H9 (cell line): ENCODE results near the gene GPLD1. TPM values are rescaled to one million over a fixed set of nuclear protein-coding genes. Genes with fewer than 3 reads are reported as not detected.

Experiments
- DNase-seq: peaks from one replicate; pipeline ENCODE4 v3.0.0-alpha.2; 2017
- H2AFZ ChIP-seq: one replicate; pipeline ENCODE4 v1.6.1; 2013; ENCODE audit warnings: mild to moderate bottlenecking, low read length, control low read depth, moderate library complexity
- H2AK5ac ChIP-seq: 2 replicates; pipeline ENCODE4 v1.6.1; 2013; ENCODE audit warnings: low read length, control low read depth, mixed read lengths; ENCODE audit not compliant: insufficient read length
- H2BK120ac ChIP-seq: one replicate; pipeline ENCODE4 v1.6.1; 2013; ENCODE audit warnings: low read depth, mild to moderate bottlenecking, low read length, control low read depth, inconsistent platforms; ENCODE audit not compliant: poor library complexity, severe bottlenecking
- H2BK12ac ChIP-seq: 2 replicates; pipeline ENCODE4 v1.6.1; 2013; ENCODE audit warnings: low read length, control low read depth, mixed read lengths, low read depth; ENCODE audit not compliant: insufficient read length
- H2BK15ac ChIP-seq: 2 replicates; pipeline ENCODE4 v1.6.1; 2013; ENCODE audit warnings: low read depth, low read length, control low read depth
- H2BK20ac ChIP-seq: one replicate; pipeline ENCODE4 v1.6.1; 2013; ENCODE audit warnings: low read depth, mild to moderate bottlenecking, low read length, control low read depth, inconsistent platforms; ENCODE audit not compliant: poor library complexity, severe bottlenecking
- H2BK5ac ChIP-seq: 2 replicates; pipeline ENCODE4 v1.6.1; 2013; ENCODE audit warnings: low read length, control low read depth, mixed read lengths; ENCODE audit not compliant: insufficient read length
- H3K14ac ChIP-seq: 2 replicates; pipeline ENCODE4 v1.6.1; 2013; ENCODE audit warnings: low read length, control low read depth; ENCODE audit not compliant: insufficient read depth
- H3K18ac ChIP-seq: 2 replicates; pipeline ENCODE4 v1.6.1; 2013; ENCODE audit warnings: low read depth, mild to moderate bottlenecking, mixed read lengths, low read length, control low read depth; ENCODE audit not compliant: insufficient read length
- H3K23ac ChIP-seq: 2 replicates; pipeline ENCODE4 v1.6.1; 2013; ENCODE audit warnings: low read length, control low read depth, mixed read lengths, low read depth; ENCODE audit not compliant: insufficient read length
- H3K23me2 ChIP-seq: 2 replicates; pipeline ENCODE4 v1.6.1; 2013; ENCODE audit warnings: low read depth, mild to moderate bottlenecking, mixed read lengths, low read length, control low read depth; ENCODE audit not compliant: insufficient read length, poor library complexity, severe bottlenecking
- H3K27ac ChIP-seq: 2 replicates; pipeline ENCODE4 v1.5.1; 2013; ENCODE audit warnings: low read length, control low read depth, mixed read lengths, low read depth; ENCODE audit not compliant: insufficient read length
- H3K27me3 ChIP-seq: 2 replicates; pipeline ENCODE4 v1.6.1; 2013; ENCODE audit warnings: low read length, control low read depth, inconsistent platforms; ENCODE audit not compliant: insufficient read depth
- H3K4ac ChIP-seq: 2 replicates; pipeline ENCODE4 v1.6.1; 2013; ENCODE audit warnings: low read depth, mild to moderate bottlenecking, control low read depth, inconsistent platforms, low read length, moderate library complexity
- H3K4me1 ChIP-seq: 2 replicates; pipeline ENCODE4 v1.6.1; 2013; ENCODE audit warnings: low read length, control low read depth, inconsistent platforms; ENCODE audit not compliant: insufficient read depth
- H3K4me2 ChIP-seq: 2 replicates; pipeline ENCODE4 v1.6.1; 2013; ENCODE audit warnings: low read length, control low read depth, mixed read lengths; ENCODE audit not compliant: insufficient read length, insufficient read depth
- H3K56ac ChIP-seq: 2 replicates; pipeline ENCODE4 v1.6.1; 2013; ENCODE audit warnings: low read depth, mild to moderate bottlenecking, mixed read lengths, low read length, control low read depth; ENCODE audit not compliant: insufficient read length
- H3K79me1 ChIP-seq: 2 replicates; pipeline ENCODE4 v1.6.1; 2013; ENCODE audit warnings: low read depth, mild to moderate bottlenecking, moderate library complexity, low read length, control low read depth, inconsistent platforms; ENCODE audit not compliant: insufficient read depth, poor library complexity, severe bottlenecking
- H3K79me2 ChIP-seq: 2 replicates; pipeline ENCODE4 v1.6.1; 2013; ENCODE audit warnings: low read length, control low read depth, inconsistent platforms; ENCODE audit not compliant: insufficient read depth
- H3K9ac ChIP-seq: 2 replicates; pipeline ENCODE4 v1.6.1; 2013; ENCODE audit warnings: low read length, control low read depth, mixed read lengths; ENCODE audit not compliant: insufficient read length; ENCODE audit errors: extremely low read depth
- H3K9me3 ChIP-seq: one replicate; pipeline ENCODE4 v1.6.1; 2013; ENCODE audit warnings: low read depth, low read length, inconsistent platforms; ENCODE audit not compliant: control insufficient read depth
- H3T11ph ChIP-seq: one replicate; pipeline ENCODE4 v1.6.1; 2013; ENCODE audit warnings: mild to moderate bottlenecking, low read length, control low read depth, inconsistent platforms
- H4K20me1 ChIP-seq: one replicate; pipeline ENCODE4 v1.6.1; 2013; ENCODE audit not compliant: control insufficient read depth, insufficient read length, insufficient read depth
- H4K5ac ChIP-seq: 2 replicates; pipeline ENCODE4 v1.6.1; 2013; ENCODE audit warnings: low read depth, mild to moderate bottlenecking, mixed read lengths, low read length, control low read depth; ENCODE audit not compliant: insufficient read length
- H4K8ac ChIP-seq: replicated peaks from 2 replicates; pipeline ENCODE4 v1.6.1; 2013; ENCODE audit warnings: low read length, control low read depth, mixed read lengths, low read depth; ENCODE audit not compliant: insufficient read length
- H4K91ac ChIP-seq: 2 replicates; pipeline ENCODE4 v1.6.1; 2013; ENCODE audit warnings: low read depth, mild to moderate bottlenecking, moderate library complexity, mixed read lengths, low read length, control low read depth; ENCODE audit not compliant: insufficient read length
- H3K27ac Mint-ChIP-seq, 3 experiments: 2 replicates in 2 of 3; 3 replicates in 1 of 3; pipeline ENCODE4 v1.8.0; 2020 to 2021; ENCODE audit warnings: mixed read lengths in 3 of 3, mild to moderate bottlenecking in 1 of 3, moderate library complexity in 1 of 3
- H3K27me3 Mint-ChIP-seq: 2 replicates; pipeline ENCODE4 v1.8.0; 2021; ENCODE audit warnings: low read depth, mild to moderate bottlenecking, moderate library complexity, mixed read lengths
- H3K36me3 Mint-ChIP-seq, 3 experiments: 2 replicates in 2 of 3; 3 replicates in 1 of 3; pipeline ENCODE4 v1.8.0; 2020 to 2021; ENCODE audit warnings: low read depth in 3 of 3, mixed read lengths in 3 of 3; ENCODE audit not compliant: insufficient read depth in 1 of 3
- H3K4me1 Mint-ChIP-seq, 2 experiments: 2 replicates each; pipeline ENCODE4 v1.8.0; 2020; ENCODE audit warnings: mixed read lengths in 2 of 2
- H3K4me3 Mint-ChIP-seq, 2 experiments: 2 replicates in 1 of 2; 3 replicates in 1 of 2; pipeline ENCODE4 v1.8.0; 2020 to 2021; ENCODE audit warnings: mild to moderate bottlenecking in 2 of 2, mixed read lengths in 2 of 2, moderate library complexity in 1 of 2
- H3K9me3 Mint-ChIP-seq, 2 experiments: 2 replicates in 1 of 2; 3 replicates in 1 of 2; pipeline ENCODE4 v1.8.0; 2020; ENCODE audit warnings: mild to moderate bottlenecking in 2 of 2, mixed read lengths in 2 of 2, moderate library complexity in 1 of 2
- total RNA-seq: library from RNA; stranded (reverse); gene quantifications from 2 replicates; pipeline ENCODE4 v1.2.1, GENCODE V29; 2021
- TF ChIP-seq, protein P1 (sequence below): fragments of 200-600 bp; sonication (generic); conservative IDR thresholded peaks from 3 replicates; pipeline ENCODE4 v1.8.0; 2021; ENCODE audit warnings: antibody characterized with exemption, mild to moderate bottlenecking

GPLD1 gene
- total RNA-seq, 1 experiment from 2014 or later = 8.0 TPM

DNA sequence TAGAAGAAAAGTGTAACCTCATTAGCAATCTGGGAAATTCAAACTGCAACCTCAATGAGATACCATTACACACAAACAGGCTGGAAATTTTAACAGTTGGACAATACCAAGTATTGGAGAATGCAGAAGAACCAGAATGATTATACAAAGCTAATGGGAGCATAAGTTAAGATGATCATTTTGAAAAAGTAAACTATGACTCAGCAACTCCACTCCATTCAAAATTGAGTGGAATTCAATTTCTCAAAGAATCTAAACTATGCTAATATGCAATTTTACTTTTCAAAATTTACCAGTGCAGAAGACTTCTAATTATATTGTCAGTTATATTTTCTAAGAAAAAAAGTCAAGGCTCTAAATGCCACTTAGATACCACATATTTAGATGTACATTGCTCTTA lies 17.2 kb downstream of the GPLD1 start:
- H3K27ac ChIP-seq = no peak overlapping the region
- Mint-ChIP-seq H3K27ac (no peak overlapping the region), H3K4me3 (no peak overlapping the region)

More for the DNA sequence above, 17.2 kb downstream of the GPLD1 start:
- Mint-ChIP-seq H3K9me3 (no peaks in the 10 kb centered on the region), H3K36me3 (no peaks in the 10 kb centered on the region), H3K27me3 (no peaks in the 10 kb centered on the region), H3K4me1 (no peaks in the 10 kb centered on the region)
- H4K5ac ChIP-seq = no peak overlapping the region
- no peak overlapping the region for H2BK5ac ChIP-seq
- H3K56ac ChIP-seq = no peak overlapping the region
- H3K4me2 ChIP-seq = no peak overlapping the region
- H3K27me3 ChIP-seq = no peaks in the 10 kb centered on the region
- H2AK5ac ChIP-seq = no peak overlapping the region
- H3K79me2 ChIP-seq = no peaks in the 10 kb centered on the region
- no peak overlapping the region for H2BK120ac ChIP-seq
- H3K9me3 ChIP-seq = no peaks in the 10 kb centered on the region
- DNase-seq = no peak
- TF ChIP-seq, protein P1, sequence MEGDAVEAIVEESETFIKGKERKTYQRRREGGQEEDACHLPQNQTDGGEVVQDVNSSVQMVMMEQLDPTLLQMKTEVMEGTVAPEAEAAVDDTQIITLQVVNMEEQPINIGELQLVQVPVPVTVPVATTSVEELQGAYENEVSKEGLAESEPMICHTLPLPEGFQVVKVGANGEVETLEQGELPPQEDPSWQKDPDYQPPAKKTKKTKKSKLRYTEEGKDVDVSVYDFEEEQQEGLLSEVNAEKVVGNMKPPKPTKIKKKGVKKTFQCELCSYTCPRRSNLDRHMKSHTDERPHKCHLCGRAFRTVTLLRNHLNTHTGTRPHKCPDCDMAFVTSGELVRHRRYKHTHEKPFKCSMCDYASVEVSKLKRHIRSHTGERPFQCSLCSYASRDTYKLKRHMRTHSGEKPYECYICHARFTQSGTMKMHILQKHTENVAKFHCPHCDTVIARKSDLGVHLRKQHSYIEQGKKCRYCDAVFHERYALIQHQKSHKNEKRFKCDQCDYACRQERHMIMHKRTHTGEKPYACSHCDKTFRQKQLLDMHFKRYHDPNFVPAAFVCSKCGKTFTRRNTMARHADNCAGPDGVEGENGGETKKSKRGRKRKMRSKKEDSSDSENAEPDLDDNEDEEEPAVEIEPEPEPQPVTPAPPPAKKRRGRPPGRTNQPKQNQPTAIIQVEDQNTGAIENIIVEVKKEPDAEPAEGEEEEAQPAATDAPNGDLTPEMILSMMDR = no peak
- no peak overlapping the region for H3K9ac ChIP-seq
- no peaks in the 10 kb centered on the region for H3K79me1 ChIP-seq
- H4K8ac ChIP-seq = no peak overlapping the region
- no peaks in the 10 kb centered on the region for H3K23me2 ChIP-seq
- no peak overlapping the region for H2BK15ac ChIP-seq
- no peak overlapping the region for H3K18ac ChIP-seq
- no peak overlapping the region for H3T11ph ChIP-seq
- no peaks in the 10 kb centered on the region for H3K4me1 ChIP-seq
- no peak overlapping the region for H4K91ac ChIP-seq
- H4K20me1 ChIP-seq = no peaks in the 10 kb centered on the region
- H2BK20ac ChIP-seq = no peak overlapping the region
- H3K14ac ChIP-seq = no peak overlapping the region
- no peak overlapping the region for H2AFZ ChIP-seq
- H3K4ac ChIP-seq = no peak overlapping the region
- H3K23ac ChIP-seq = no peak overlapping the region
- no peak overlapping the region for H2BK12ac ChIP-seq
